GM12801 (cell line): ENCODE measurements around the gene ZMYND11.

Source experiments
- TF ChIP-seq, protein P1 (sequence below): IDR thresholded peaks from one replicate; pipeline ENCODE4 v1.5.1; 2011; ENCODE audit warnings: control low read depth; ENCODE audit not compliant: insufficient read length; ENCODE audit errors: extremely low read depth

ZMYND11 gene

GRCh38 chr10:235915-236314 is 100.7 kb downstream of the ZMYND11 start:
- TF ChIP-seq, protein P1, sequence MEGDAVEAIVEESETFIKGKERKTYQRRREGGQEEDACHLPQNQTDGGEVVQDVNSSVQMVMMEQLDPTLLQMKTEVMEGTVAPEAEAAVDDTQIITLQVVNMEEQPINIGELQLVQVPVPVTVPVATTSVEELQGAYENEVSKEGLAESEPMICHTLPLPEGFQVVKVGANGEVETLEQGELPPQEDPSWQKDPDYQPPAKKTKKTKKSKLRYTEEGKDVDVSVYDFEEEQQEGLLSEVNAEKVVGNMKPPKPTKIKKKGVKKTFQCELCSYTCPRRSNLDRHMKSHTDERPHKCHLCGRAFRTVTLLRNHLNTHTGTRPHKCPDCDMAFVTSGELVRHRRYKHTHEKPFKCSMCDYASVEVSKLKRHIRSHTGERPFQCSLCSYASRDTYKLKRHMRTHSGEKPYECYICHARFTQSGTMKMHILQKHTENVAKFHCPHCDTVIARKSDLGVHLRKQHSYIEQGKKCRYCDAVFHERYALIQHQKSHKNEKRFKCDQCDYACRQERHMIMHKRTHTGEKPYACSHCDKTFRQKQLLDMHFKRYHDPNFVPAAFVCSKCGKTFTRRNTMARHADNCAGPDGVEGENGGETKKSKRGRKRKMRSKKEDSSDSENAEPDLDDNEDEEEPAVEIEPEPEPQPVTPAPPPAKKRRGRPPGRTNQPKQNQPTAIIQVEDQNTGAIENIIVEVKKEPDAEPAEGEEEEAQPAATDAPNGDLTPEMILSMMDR: no peak

DNA sequence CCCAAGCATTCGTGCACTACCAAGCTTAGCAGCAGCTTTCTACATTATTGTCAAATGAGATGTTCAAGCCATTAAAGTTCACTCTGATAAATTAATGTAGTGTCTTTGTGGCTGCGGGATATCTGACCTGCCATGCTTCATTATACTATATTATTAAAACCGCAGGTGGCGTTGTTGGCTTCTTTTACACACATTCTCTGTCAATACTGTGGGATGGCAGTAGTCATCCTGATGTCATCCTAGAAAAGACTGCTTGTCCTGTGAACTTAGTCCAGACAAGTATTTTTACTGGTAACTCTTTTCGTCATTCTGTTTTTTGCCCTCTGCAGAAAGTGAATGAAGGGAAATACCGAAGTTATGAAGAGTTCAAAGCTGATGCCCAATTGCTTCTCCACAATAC is 103.9 kb downstream of the ZMYND11 start:
- TF ChIP-seq, protein P1: no peak

DNA sequence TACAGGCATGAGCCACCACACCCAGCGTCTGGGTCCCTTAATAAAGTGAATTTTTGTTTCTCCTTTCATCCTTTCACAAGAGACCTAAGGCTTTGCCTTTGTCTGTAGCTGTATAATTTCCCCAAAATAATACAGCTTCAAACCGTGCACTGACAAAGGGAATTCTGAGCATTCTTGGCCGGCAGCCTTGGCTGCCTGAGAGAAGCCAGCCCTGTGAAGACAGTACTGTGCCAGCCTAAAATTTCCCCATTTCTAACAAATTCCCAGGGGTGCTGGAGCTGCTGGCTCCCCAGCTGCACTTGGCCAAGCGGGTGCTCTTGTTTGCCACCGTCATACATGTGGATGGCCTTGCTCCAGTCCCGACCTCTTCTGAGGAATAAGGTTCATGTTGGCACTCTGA is 106.2 kb downstream of the ZMYND11 start:
- TF ChIP-seq, protein P1: no peak

DNA sequence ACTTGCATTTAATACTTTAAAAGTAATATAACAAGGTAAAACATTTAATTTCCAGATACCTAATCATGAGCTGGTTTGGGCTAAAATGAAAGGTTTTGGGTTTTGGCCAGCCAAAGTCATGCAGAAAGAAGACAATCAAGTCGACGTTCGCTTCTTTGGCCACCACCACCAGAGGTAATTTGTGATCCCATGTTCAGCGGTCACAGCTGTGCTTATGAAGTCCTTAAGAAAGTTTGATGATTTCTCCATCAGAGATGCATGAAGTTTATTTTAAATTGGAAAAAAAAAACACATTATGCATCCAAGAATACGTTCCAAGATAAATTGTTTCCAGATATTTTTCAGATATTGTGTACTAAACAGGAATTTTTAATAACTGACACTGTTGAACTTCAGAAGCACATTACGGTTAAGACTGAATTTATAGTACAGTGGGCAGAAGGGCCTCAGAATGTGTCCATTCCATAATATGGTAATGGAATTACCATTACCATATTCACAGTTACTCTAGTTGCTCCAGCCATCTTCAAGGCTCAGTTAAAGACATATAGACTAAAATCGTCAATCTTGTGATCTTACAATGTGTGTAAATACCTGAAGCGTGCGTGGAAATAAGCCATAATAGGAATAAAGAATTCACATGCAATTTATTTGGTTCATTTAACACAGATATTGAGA is 106.8 kb downstream of the ZMYND11 start:
- TF ChIP-seq, protein P1: no peak

- TF ChIP-seq, protein P1: no peak
These were observed 109.0 kb downstream of the ZMYND11 start for GRCh38 chr10:244227-244626.

DNA sequence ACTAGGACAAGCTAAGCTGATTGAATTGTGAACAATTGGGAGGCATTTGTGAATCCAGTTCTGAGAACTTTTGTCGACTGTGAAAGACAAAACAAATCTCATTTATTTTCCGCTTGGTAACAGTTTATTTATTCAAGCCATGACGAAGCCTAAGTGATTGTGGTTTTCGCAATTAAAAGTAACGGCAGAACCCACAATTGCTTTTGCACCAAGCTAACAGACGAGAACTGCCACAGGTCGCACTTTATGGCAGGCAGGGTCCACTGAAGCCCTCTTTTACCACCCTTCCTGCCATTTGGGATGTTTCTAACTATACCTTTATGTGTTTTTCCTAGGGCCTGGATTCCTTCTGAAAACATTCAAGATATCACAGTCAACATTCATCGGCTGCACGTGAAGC is 111.2 kb downstream of the ZMYND11 start:
- TF ChIP-seq, protein P1: no peak

DNA sequence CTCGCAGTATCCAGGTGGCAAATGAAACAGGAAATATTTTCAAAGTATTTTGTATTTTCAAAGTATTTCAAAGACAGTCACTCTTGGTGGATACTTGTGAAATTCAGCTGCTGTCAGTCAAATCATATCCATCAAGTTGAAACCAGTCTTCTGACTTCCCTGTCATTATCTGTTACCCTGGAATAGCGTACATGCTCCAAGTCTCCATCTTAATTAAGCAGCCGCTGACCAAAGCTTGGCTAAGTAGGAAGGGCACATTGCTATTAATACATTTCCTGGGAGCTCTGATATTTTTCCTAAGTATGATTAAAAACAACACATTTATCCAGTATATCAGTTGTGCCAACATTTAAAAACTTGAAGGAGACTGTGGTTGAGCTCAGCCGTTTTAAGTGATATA is 112.2 kb downstream of the ZMYND11 start:
- TF ChIP-seq, protein P1: no peak
